GM12874 (cell line): ENCODE results near the gene TMEM89.

Experiments
- CTCF ChIP-seq: IDR thresholded peaks from 2 replicates; pipeline ENCODE4 v1.5.1; 2011; ENCODE audit warnings: low read depth, mild to moderate bottlenecking, control low read depth, low read length, moderate library complexity; ENCODE audit not compliant: insufficient read depth

TMEM89 gene

DNA sequence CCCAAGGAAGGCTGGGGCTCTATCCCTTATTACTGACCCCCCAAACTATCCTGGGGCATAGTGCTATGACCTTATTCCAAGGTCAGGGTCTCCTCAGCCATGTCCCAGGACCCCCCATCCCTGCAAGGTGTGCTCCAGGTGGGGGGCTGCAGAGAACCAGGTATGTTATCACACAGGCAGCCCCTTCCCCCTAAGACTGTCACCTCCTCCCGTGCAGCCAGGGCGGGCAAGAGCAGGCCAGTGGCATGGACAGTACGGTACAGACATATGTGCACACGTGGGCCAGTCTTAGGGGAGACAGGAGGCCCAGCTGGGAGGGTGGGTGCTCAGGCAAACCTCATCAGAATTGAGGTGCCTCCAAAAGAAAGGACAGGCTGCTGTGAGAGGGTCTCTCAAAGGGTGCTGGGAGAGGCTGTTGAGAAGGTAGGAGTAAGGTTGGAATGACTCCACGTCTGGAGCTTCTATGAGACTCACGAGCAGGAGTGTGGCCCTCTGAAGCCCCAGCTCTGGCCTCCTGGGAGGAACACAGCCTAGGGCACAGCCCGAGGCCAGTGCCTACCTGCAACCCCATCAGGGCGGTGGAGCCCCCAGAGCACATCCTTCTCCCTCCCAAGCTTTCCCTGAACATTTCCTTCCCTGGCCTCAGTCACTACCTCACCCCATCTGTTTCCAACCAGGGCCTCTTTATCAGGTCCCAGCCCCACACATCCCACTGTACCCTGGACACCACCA, 24.7 kb downstream of the TMEM89 start:
- no peak for TF ChIP-seq CTCF

DNA sequence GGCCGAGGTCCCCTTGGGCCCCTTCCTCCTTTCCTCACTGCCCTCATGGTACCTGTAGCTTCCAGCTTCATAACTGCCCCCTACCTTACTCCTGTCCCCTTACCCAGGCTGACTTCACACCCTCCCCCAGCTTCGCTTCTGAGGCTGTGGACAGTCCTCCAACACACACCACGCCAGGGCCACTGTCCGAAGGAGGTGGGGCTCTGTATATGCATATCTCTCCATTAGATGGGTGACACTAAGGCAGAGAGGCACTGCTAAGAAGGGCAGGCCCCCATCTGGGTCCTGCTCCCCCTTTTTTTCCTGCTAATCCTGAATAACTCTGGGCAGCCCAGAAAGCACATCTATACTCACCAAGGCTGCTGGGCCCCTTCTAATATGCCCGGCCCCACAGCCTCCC, 25.4 kb downstream of the TMEM89 start:
- no peak for TF ChIP-seq CTCF

- no peak for TF ChIP-seq CTCF
These were observed 25.9 kb downstream of the TMEM89 start for GRCh38 chr3:48595526-48596121.

GRCh38 chr3:48595075-48595525, 26.5 kb downstream of the TMEM89 start, which contains the start of gene COL7A1:
COL7A1 (minus strand) TSS chr3:48595329; CDS start chr3:48595159, 170 bp downstream.
- TF ChIP-seq CTCF: no peak

DNA sequence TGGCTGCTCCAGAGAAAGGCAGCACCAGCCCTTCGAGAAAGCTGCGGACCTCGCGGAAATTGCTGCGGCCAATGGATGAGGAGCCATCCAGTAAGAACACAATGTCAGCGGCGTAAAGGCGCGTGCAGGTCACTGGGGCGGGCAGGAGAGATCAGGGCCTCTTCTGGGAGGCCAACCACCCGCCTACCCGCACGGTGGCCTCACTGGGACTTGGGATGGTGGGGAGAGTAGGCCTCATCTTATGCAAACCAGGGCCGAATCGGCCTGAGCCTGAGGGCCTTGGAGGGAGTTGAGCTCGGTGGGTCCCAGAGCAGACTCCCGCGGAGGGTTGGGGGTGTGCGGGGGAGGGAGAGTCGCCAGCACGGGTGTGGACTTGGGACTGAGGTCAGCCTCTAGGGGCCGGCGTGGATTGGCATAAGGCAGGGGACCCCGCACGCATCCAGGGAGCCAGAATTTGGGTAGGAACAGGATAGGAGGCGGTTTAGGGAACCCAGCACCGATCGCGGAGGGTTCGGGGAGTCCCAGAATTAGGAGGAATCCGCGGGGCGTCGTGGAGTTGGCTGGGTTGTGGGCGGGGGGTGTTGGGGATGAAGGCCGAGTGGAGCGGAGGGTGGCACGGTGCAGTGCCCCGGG, 27.0 kb downstream of the TMEM89 start:
- TF ChIP-seq CTCF: no peak

DNA sequence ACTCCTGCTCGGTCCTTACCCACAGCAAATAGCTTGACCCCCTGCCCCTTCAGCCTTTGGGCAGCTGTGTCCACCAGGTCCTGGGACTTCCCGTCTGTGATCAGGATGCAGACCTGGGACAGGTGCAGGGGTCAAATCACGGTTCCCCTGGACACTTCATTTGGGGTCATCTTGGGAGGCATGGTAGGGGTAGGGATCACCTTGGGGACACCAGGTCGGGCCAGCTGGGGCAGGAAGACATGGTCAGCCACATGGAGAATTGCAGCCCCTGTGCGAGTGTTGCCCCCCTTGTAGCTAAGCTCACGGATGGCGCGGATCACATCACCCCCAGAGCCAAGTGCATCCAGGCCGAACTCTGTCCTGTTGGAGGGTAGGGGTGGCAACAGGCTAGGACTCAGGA, 28.2 kb downstream of the TMEM89 start:
- no peak for TF ChIP-seq CTCF

DNA sequence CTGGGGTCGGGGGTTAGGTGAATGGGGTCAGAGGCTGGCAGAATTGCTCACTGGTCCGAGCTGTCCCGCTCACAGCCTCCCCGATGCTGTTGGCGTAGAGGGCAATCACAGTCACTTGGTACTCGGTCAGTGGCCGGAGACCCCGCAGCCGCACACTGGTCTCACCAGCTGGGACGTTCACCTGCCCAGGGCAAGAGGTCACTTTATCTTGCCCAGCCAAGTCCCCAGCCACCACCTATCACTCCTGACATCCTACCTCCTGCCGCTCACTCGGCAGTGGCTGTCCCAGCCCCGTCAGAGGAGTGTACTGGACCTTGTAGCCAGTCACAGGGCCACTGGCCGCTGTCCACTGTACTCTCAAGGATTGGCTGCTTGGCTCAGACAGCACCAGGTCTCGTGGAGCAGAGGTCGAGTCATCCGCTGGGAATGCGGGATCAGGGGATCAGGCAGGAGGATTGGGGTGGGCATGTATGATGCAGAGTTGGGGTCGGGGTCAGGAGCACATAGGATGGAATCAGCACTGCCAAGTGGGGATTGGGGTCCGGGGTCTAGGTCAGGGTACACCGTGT, 29.0 kb downstream of the TMEM89 start:
- no peak for TF ChIP-seq CTCF
